ENCODE data around the gene CHRM4. TPM values are rescaled to one million over a fixed set of nuclear protein-coding genes. Genes with fewer than 3 reads are reported as not detected.

The CHRM4 gene
- total RNA-seq, 1 experiment from 2014 or later: 0.42 TPM

GRCh38 chr11:46336563-46337180 lies 54.9 kb downstream of the CHRM4 start:
- Histone ChIP-seq H3K36me3 (no peaks in the 10 kb centered on the region), H3K27ac (no peak overlapping the region)

GRCh38 chr11:46335890-46336562 lies 55.5 kb downstream of the CHRM4 start:
- Histone ChIP-seq H3K36me3 (no peaks in the 10 kb centered on the region), H3K27ac (no peak overlapping the region), H3K4me3 (no peak overlapping the region), H3K4me1 (replicated peaks) (peaks cover 15% of the 10 kb centered on the region), H3K27me3 (replicated peaks) (peaks cover 33% of the 10 kb centered on the region), H3K9me3 (replicated peaks) (0 out of 2 replicates have a peak, but pooled peaks cover 4% of the 10 kb centered on the region)
- no peak for DNase-seq (ENCODE audit: low read depth in 1 of 2, low spot score in 2 of 2)

More at GRCh38 chr11:46336563-46337180, 54.9 kb downstream of the CHRM4 start:
- DNase-seq (ENCODE audit: low read depth in 1 of 2, low spot score in 2 of 2): no peak
- Histone ChIP-seq H3K27me3 (replicated peaks) (peaks cover 26% of the 10 kb centered on the region), H3K4me3 (no peak overlapping the region), H3K4me1 (replicated peaks) (peaks cover 15% of the 10 kb centered on the region), H3K9me3 (replicated peaks) (0 out of 2 replicates have a peak, but pooled peaks cover 4% of the 10 kb centered on the region)

GRCh38 chr11:46335271-46335670 lies 56.3 kb downstream of the CHRM4 start:
- Histone ChIP-seq H3K4me1 (replicated peaks) (peaks cover 15% of the 10 kb centered on the region), H3K27me3 (replicated peaks) (peaks cover 33% of the 10 kb centered on the region), H3K27ac (no peak overlapping the region), H3K9me3 (replicated peaks) (0 out of 2 replicates have a peak, but pooled peaks cover 4% of the 10 kb centered on the region), H3K36me3 (no peaks in the 10 kb centered on the region), H3K4me3 (no peak overlapping the region)
- no peak for DNase-seq (ENCODE audit: low read depth in 1 of 2, low spot score in 2 of 2)

DNA sequence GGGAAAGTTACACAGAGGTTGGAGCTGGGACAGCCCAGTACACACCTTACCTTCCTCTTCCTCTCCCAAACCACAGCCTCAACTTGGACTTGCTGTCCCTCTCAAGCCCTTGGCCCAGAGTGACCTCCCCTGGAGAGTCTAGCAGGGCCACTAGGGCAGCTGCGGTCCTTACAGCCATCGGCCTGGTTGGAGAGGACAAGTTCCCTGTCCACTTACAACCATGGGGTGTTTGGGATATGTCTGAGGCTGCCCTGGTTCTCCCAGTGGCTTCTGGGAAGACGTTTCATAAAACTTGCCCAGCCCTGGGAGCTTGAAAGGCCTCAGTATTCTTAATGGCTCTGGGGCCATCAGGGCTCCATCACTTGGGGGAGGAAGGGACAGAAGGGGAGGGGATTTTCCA lies 57.4 kb downstream of the CHRM4 start:
- peaks cover 33% of the 10 kb centered on the region for H3K27me3 ChIP-seq (replicated peaks)
- 0 out of 2 replicates have a peak, but pooled peaks cover 4% of the 10 kb centered on the region for H3K9me3 ChIP-seq (replicated peaks)
- H3K27ac ChIP-seq: no peak overlapping the region
- no peak overlapping the region for H3K4me3 ChIP-seq
- H3K36me3 ChIP-seq: no peaks in the 10 kb centered on the region
- peaks cover 14% of the 10 kb centered on the region for H3K4me1 ChIP-seq (replicated peaks)
- no peak for DNase-seq (ENCODE audit: low read depth in 1 of 2, low spot score in 2 of 2)

Other genes with a start within 250 kb of the CHRM4 start
- gene CREB3L1, start 114.1 kb downstream of the CHRM4 start, total RNA-seq (2014; rRNA removed; shearing (Covaris generic)): 12.1 and 22.7 TPM in 2 replicates
- gene DGKZ, start 44.3 kb downstream of the CHRM4 start, total RNA-seq (2014; rRNA removed; shearing (Covaris generic)): 43.7 and 47.6 TPM in 2 replicates
- 164 and 253 TPM in 2 replicates for gene MDK, start 10.1 kb downstream of the CHRM4 start, total RNA-seq (2014; rRNA removed; shearing (Covaris generic))
- 15.2 and 16.4 TPM in 2 replicates for gene AMBRA1, start 202.2 kb upstream of the CHRM4 start, total RNA-seq (2014; rRNA removed; shearing (Covaris generic))
- gene HARBI1, start 225.5 kb upstream of the CHRM4 start, total RNA-seq (2014; rRNA removed; shearing (Covaris generic)): 4.9 and 7.2 TPM in 2 replicates
- gene ATG13, start 225.8 kb upstream of the CHRM4 start, total RNA-seq (2014; rRNA removed; shearing (Covaris generic)): 44.4 and 44.9 TPM in 2 replicates

All from SJSA1 (cell line).